Naive thymus-derived CD8-positive, alpha-beta T cell (primary cell): Measurements from ENCODE around the gene AAK1. TPM values are rescaled to one million over a fixed set of nuclear protein-coding genes. Genes with fewer than 3 reads are reported as not detected.
A peak's percentile ranks its signal among the peaks of the same experiment; 100 is the strongest.
"Not testable (repeated sequence)": the region's sequence is repeated elsewhere in the genome, so short reads cannot be mapped to it uniquely, and the experiment has no call there.

ENCODE experiments used
- ATAC-seq, 2 donors: fragments of 150-1000 bp; cut with Tn5 transposase in 1 of 2; sonication (Bioruptor Pico), chemical (Tn5 transposase) in 1 of 2; 1 replicate in 1 of 2; 2 replicates in 1 of 2; pipeline ENCODE4 v1.10.0; 2021; ENCODE audit warnings: mild to moderate bottlenecking in 2 of 2, moderate library complexity in 2 of 2
- POLR2A ChIA-PET: fragments of 350-600 bp; sonication (Branson Sonifier 250); formaldehyde crosslinking; loops from one replicate; lab custom pipeline; 2021; ENCODE audit warnings: antibody characterized with exemption; lab: Charles Lee
- DNase-seq, 10 donors: peaks; one replicate each; pipeline versions ENCODE4 v3.0.0 to v3.0.0-alpha.2; 2020 to 2022
- H3K27ac Mint-ChIP-seq, 10 donors: one replicate each; pipeline ENCODE4 v1.8.0; 2020 to 2022; ENCODE audit warnings: mild to moderate bottlenecking in 10 of 10, mixed read lengths in 10 of 10, moderate library complexity in 4 of 10, inconsistent platforms in 1 of 10
- H3K27me3 Mint-ChIP-seq, 5 donors: one replicate each; pipeline ENCODE4 v1.8.0; 2021 to 2022; ENCODE audit warnings: mixed read lengths in 5 of 5
- H3K36me3 Mint-ChIP-seq, 3 donors: one replicate each; pipeline ENCODE4 v1.8.0; 2020 to 2022; ENCODE audit warnings: mixed read lengths in 3 of 3, mild to moderate bottlenecking in 2 of 3, inconsistent platforms in 1 of 3
- H3K4me1 Mint-ChIP-seq, 4 donors: one replicate each; pipeline ENCODE4 v1.8.0; 2021 to 2022; ENCODE audit warnings: mixed read lengths in 4 of 4
- H3K4me3 Mint-ChIP-seq, 10 donors: one replicate each; pipeline ENCODE4 v1.8.0; 2020 to 2022; ENCODE audit warnings: mild to moderate bottlenecking in 10 of 10, mixed read lengths in 10 of 10, moderate library complexity in 6 of 10, inconsistent platforms in 1 of 10
- H3K9me3 Mint-ChIP-seq, 9 donors: one replicate each; pipeline ENCODE4 v1.8.0; 2020 to 2022; ENCODE audit warnings: mixed read lengths in 9 of 9, mild to moderate bottlenecking in 3 of 9, inconsistent platforms in 1 of 9, moderate library complexity in 1 of 9
- polyA plus RNA-seq, 3 donors: library from polyadenylated mRNA; unstranded; fragments of 300-500 nt; fragmentation: Illumina TruSeq; gene quantifications; one replicate each; pipeline ENCODE4 v1.2.3, GENCODE V29; 2021
- total RNA-seq, 8 experiments: library from RNA in 2 of 8; stranded (reverse) in 2 of 8; gene quantifications; one replicate each; pipeline ENCODE4 v1.2.3 and lab custom pipeline; 2021 to 2026

The AAK1 gene
- total and polyA plus RNA-seq, 5 experiments from 2014 or later = 59.8 to 222 (median 106) TPM

DNA sequence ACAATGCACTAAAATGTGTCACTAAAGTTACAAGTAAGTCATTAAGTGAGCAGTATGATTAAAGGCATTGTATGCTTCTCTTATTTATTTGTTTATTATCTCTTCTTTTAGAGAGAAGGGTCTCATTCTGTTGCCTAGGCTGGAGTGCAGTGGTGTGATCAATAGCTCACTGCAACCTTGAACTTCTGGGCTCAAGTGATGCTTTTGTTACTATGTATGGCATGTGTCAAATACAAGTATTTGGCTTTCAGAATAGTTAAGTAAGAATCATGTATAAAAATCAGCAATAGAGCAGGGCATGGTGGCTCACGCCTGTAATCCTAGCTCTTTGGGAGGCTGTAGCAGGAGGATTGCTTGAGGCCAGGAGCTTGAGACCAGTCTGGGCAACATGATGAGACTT, 15.8 kb upstream of the AAK1 start:
- Mint-ChIP-seq H3K27me3 (peaks cover 0 to 2% (median 0%) of the 10 kb centered on the region in 5 donors), H3K9me3 (peaks cover 0 to 10% (median 7%) of the 10 kb centered on the region in 9 donors), H3K27ac (peak overlapping the region in 4 of 10 donors; percentile 6 to 57 (median 20)), H3K4me1 (peaks cover 16 to 30% (median 28%) of the 10 kb centered on the region in 4 donors), H3K4me3 (no peak overlapping the region), H3K36me3 (peaks cover 0 to 7% (median 7%) of the 10 kb centered on the region in 3 donors)
- ATAC-seq (no peak), DNase-seq (no peak)
- POLR2A ChIA-PET = interaction anchor here (0.7 to 3.1 kb wide), 3 partner anchors 8 to 15 kb away, joined by 3 to 17 read pairs (median 4); partner anchors contain the start of gene AAK1

- DNase-seq (no peak), ATAC-seq (no peak)
- Mint-ChIP-seq H3K9me3 (no peaks in the 10 kb centered on the region), H3K36me3 (peaks cover 0 to 4% (median 0%) of the 10 kb centered on the region in 3 donors), H3K27ac (peak overlapping the region in 8 of 10 donors; percentile 32 to 91 (median 72)), H3K4me1 (peaks cover 23 to 65% (median 59%) of the 10 kb centered on the region in 4 donors), H3K4me3 (peak overlapping the region in 8 of 10 donors; percentile 15 to 81 (median 53)), H3K27me3 (peaks cover 0 to 6% (median 0%) of the 10 kb centered on the region in 5 donors)
- POLR2A ChIA-PET = interaction anchor here (0.6 to 5.5 kb wide), 4 partner anchors 9 to 46 kb away, joined by 5 to 51 read pairs (median 6); partner anchors contain the start of gene AAK1
These were observed 8.7 kb upstream of the AAK1 start for GRCh38 chr2:69652206-69652605.

- H3K27me3 Mint-ChIP-seq, H3K9me3 Mint-ChIP-seq, ATAC-seq, H3K36me3 Mint-ChIP-seq, DNase-seq: not testable (repeated sequence)
- POLR2A ChIA-PET = interaction anchor here (0.6 to 8.2 kb wide), 7 partner anchors 8 to 50 kb away, joined by 3 to 214 read pairs (median 6); no protein-coding TSS in a partner anchor
- peak overlapping the region; percentile 5 to 99 (median 96) for H3K27ac Mint-ChIP-seq
- peaks cover 29 to 67% (median 60%) of the 10 kb centered on the region in 4 donors for H3K4me1 Mint-ChIP-seq
- H3K4me3 Mint-ChIP-seq = peak overlapping the region in 9 of 10 donors; percentile 86 to 96 (median 91)
These were observed 3.7 kb upstream of the AAK1 start for GRCh38 chr2:69647196-69647595.

DNA sequence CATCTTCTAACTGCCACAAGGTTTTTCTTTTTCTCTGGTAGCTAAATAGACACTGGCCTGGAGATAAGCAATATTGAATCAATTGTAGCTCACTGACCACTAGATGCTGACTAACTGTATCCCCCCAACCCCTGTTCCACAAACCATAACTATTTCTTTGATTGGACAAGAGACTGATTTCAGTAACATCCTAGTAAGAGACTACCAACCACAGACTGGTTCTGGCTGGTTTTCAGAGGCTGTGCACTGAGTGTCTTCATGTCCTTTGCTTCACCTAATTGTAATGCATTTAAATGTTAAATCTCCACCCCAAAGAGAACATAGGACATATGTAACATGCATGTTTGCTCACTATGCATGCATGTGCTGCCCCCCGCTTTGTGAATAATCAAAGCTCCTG, 3.2 kb upstream of the AAK1 start:
- Mint-ChIP-seq H3K4me3 (peak overlapping the region in 9 of 10 donors; percentile 86 to 96 (median 91)), H3K27me3 (no peaks in the 10 kb centered on the region), H3K9me3 (peaks cover 0 to 2% (median 0%) of the 10 kb centered on the region in 9 donors), H3K36me3 (peaks cover 0 to 2% (median 0%) of the 10 kb centered on the region in 3 donors), H3K27ac (peak overlapping the region; percentile 5 to 99 (median 96)), H3K4me1 (peaks cover 27 to 66% (median 57%) of the 10 kb centered on the region in 4 donors)
- POLR2A ChIA-PET = interaction anchor here (0.9 to 8.2 kb wide), 6 partner anchors 8 to 50 kb away, joined by 3 to 214 read pairs (median 12); no protein-coding TSS in a partner anchor
- DNase-seq = no peak
- ATAC-seq = no peak

DNA sequence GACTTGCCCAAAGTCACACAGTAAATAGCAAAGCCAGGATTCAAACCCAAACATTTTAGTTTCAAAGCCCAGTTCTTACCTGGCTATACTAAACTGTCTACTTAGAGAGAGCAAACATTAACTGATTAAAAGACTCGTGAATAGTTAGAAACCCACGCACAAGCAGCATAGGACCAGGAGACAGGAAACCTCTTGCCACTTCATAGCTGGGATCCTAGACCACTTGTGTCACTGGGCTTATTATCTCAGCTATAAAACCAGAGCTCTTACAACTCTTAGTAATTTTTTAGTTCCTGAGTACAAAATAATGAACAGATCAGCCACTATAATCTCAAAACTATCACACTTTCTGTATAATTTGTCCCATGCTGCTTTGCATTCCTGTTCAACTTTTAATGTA, 2.4 kb upstream of the AAK1 start:
- peak; percentile 8 to 21 for ATAC-seq
- H3K27me3 Mint-ChIP-seq = no peaks in the 10 kb centered on the region
- DNase-seq = peak in 7 of 10 donors; percentile 37 to 67 (median 54)
- POLR2A ChIA-PET = interaction anchor here (0.7 to 8.2 kb wide), 14 partner anchors 8 to 208 kb away, joined by 3 to 214 read pairs (median 9); partner anchors contain the start of gene NFU1
- peak overlapping the region; percentile 86 to 96 (median 90) for H3K4me3 Mint-ChIP-seq
- H3K9me3 Mint-ChIP-seq = peaks cover 0 to 2% (median 0%) of the 10 kb centered on the region in 9 donors
- H3K27ac Mint-ChIP-seq = peak overlapping the region; percentile 94 to 99 (median 96)
- peaks cover 1 to 9% (median 4%) of the 10 kb centered on the region in 3 donors for H3K36me3 Mint-ChIP-seq
- H3K4me1 Mint-ChIP-seq = peaks cover 24 to 67% (median 54%) of the 10 kb centered on the region in 4 donors

GRCh38 chr2:69645031-69645431, 1.5 kb upstream of the AAK1 start:
- peaks cover 4 to 10% (median 9%) of the 10 kb centered on the region in 3 donors for H3K36me3 Mint-ChIP-seq
- DNase-seq (peak in 9 of 10 donors; percentile 19 to 81 (median 63)), ATAC-seq (peak; percentile 55 to 58)
- no peaks in the 10 kb centered on the region for H3K27me3 Mint-ChIP-seq
- H3K4me1 Mint-ChIP-seq = peaks cover 30 to 67% (median 54%) of the 10 kb centered on the region in 4 donors
- peaks cover 0 to 2% (median 0%) of the 10 kb centered on the region in 9 donors for H3K9me3 Mint-ChIP-seq
- H3K4me3 Mint-ChIP-seq = peak overlapping the region; percentile 86 to 96 (median 90)
- POLR2A ChIA-PET = interaction anchor here (0.7 to 8.2 kb wide), 28 partner anchors 8 to 648 kb away, joined by 3 to 214 read pairs (median 6); partner anchors contain the start of genes ANXA4 and SNRPG
- peak overlapping the region; percentile 94 to 99 (median 96) for H3K27ac Mint-ChIP-seq

DNA sequence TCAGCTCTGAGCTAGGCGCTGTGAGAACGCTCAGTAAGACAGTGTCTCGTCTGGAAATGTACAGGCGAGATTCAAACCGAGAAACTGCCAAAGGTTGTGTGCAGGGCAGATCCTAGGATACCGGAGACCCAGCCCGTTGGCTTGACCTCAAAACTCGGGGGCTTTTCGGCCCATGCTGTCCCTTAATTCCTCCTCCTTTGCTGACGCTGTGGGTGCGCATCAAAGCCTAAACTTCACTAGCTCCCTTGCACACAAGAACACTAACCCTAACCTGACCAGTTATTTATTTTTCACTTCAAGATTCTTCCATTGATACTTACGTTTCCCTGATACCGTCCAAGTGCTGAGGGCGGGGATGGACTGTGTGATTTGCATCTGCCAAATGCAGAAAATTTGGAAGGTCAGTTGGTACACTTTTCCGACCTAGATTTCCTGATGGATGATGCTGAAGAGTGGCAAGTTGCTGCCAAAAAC, 1.0 kb upstream of the AAK1 start:
- Mint-ChIP-seq H3K27ac (peak overlapping the region; percentile 94 to 99 (median 96)), H3K27me3 (no peaks in the 10 kb centered on the region), H3K4me3 (peak overlapping the region; percentile 86 to 96 (median 90)), H3K4me1 (peaks cover 33 to 70% (median 57%) of the 10 kb centered on the region in 4 donors), H3K9me3 (peaks cover 0 to 2% (median 0%) of the 10 kb centered on the region in 9 donors), H3K36me3 (peaks cover 4 to 15% (median 9%) of the 10 kb centered on the region in 3 donors)
- no peak for DNase-seq
- peak; percentile 13 to 18 for ATAC-seq
- POLR2A ChIA-PET = interaction anchor here (0.6 to 8.2 kb wide), 36 partner anchors 8 to 649 kb away, joined by 3 to 214 read pairs (median 6); partner anchors contain the start of genes ANXA4, NFU1 and SNRPG

DNA sequence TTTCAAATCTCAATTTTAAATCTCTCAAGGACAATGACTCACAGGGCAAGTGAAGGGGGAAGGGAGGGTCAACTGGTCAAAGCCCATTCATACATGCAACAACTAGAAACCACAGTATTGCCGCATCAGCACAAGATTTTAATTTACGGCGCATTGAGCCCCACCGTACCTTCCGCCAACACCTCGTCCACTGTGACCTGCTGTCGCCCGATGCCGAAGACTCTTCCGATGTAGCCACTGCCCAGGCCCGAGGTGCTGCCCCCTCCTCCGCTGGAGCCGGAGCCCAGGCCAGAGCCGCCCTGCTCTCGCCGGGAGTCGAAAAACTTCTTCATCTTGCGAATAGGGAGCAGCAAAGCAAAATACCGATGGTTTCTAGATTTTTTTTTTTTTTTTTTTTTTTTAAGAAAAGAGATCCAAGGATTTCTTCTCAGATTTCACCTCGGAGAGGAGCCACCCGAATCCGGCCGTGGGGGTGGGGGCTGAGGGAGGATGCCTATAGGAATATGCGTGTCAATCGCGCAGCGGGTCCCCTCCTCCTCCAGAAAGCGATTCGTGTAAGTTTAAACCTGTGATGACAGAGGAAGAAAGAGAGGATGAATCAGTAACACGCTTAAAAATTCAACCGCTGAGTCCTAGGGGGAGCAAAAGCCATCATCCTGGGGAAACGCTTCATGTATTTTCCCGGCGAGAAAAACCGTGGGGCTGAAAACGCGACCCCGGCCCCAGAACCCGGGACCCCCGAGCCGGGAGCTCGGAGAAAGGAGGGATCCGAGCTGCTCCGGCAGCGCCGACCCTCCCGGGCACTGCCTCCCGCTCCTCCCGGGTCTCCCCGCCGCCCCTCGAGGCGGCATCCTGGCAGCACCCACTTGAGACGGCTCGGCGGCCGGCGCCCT, 584 bp downstream of the AAK1 start:
- DNase-seq = peak; percentile 25 to 67 (median 48)
- Mint-ChIP-seq H3K4me1 (peaks cover 45 to 75% (median 66%) of the 10 kb centered on the region in 4 donors), H3K27ac (peak overlapping the region; percentile 86 to 98 (median 96)), H3K9me3 (peaks cover 0 to 2% (median 0%) of the 10 kb centered on the region in 9 donors), H3K36me3 (peaks cover 9 to 27% (median 11%) of the 10 kb centered on the region in 3 donors), H3K4me3 (peak overlapping the region; percentile 89 to 99 (median 96)), H3K27me3 (no peaks in the 10 kb centered on the region)
- POLR2A ChIA-PET = interaction anchor here (0.6 to 8.2 kb wide), 25 partner anchors 10 to 1689 kb away, joined by 3 to 214 read pairs (median 8); partner anchors contain the start of genes NFU1, SNRPG and ZNF638
- peak; percentile 5 to 29 for ATAC-seq

DNA sequence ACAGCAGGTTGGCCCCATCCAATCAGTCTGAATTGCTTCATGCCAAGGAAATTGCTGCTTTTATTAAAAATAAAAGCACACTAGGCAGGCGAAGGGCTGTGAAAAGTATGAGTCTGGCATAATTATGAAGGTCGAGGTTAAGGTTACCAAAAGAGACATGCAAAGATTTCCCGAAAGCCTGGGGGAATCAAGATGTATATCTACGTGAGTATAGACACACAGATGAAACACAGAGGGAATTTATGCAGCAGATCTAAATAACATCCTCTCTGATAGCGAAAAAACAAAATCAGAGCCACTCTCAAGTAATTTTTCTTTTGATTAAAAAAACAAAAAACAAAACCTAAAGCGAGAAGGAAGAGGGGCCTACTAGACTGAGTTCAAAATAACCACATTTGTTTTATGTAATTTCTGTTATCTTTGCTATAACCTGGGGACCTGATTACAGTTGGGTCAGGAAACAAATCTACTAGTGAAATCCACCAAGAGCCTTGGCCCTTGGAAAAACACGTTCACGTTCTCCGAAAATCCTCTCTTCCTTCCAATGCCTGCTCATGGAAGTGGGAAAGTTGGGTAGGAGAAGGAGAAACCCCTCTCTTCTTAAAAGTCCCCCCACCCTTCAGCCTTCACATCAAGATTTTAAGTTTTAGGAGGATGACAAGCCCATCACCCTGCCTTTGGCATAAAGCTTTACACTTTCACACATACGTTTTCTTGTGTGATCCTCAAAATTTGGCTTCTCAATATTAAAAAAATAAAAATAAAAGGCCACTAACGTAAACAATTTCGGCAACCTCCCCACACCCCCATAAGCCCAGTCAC, 1.4 kb downstream of the AAK1 start:
- DNase-seq (peak in 3 of 10 donors; percentile 53 to 65 (median 63)), ATAC-seq (peak in 1 of 2 donors; percentile 5)
- POLR2A ChIA-PET = interaction anchor here (0.6 to 8.2 kb wide), 7 partner anchors 15 to 482 kb away, joined by 3 to 214 read pairs (median 6); no protein-coding TSS in a partner anchor
- H3K4me3 Mint-ChIP-seq = peak overlapping the region; percentile 89 to 99 (median 96)
- H3K36me3 Mint-ChIP-seq = peaks cover 9 to 36% (median 13%) of the 10 kb centered on the region in 3 donors
- H3K27me3 Mint-ChIP-seq = no peaks in the 10 kb centered on the region
- H3K9me3 Mint-ChIP-seq = peaks cover 0 to 2% (median 0%) of the 10 kb centered on the region in 9 donors
- H3K4me1 Mint-ChIP-seq = peaks cover 51 to 79% (median 71%) of the 10 kb centered on the region in 4 donors
- H3K27ac Mint-ChIP-seq = peak overlapping the region; percentile 86 to 98 (median 96)

DNA sequence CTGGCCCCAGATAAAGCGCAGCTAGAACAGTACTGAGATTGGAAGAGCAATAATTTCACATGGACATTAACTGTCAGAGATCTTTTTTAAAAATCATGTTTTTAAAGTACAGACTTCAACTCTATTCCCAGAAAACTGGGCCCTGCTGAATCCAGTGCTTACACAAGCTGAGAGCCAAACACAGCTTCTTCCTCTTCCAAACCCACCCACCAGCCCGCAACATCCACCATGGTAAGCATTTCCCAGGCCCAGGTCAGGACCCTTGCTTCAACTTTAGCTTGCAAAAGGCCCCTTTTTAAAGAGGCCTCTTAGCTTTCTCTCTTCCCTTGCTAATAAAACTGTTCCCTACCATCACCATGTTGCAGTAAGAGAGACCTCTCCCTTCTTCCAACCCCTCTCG, 2.1 kb downstream of the AAK1 start:
- Mint-ChIP-seq H3K27ac (peak overlapping the region; percentile 86 to 98 (median 96)), H3K4me3 (peak overlapping the region; percentile 89 to 99 (median 96)), H3K4me1 (peaks cover 46 to 78% (median 69%) of the 10 kb centered on the region in 4 donors), H3K9me3 (no peaks in the 10 kb centered on the region), H3K27me3 (no peaks in the 10 kb centered on the region), H3K36me3 (peaks cover 9 to 42% (median 13%) of the 10 kb centered on the region in 3 donors)
- POLR2A ChIA-PET = interaction anchor here (0.7 to 8.2 kb wide), 4 partner anchors 14 to 55 kb away, joined by 3 to 214 read pairs (median 4); no protein-coding TSS in a partner anchor
- DNase-seq (no peak), ATAC-seq (no peak)

DNA sequence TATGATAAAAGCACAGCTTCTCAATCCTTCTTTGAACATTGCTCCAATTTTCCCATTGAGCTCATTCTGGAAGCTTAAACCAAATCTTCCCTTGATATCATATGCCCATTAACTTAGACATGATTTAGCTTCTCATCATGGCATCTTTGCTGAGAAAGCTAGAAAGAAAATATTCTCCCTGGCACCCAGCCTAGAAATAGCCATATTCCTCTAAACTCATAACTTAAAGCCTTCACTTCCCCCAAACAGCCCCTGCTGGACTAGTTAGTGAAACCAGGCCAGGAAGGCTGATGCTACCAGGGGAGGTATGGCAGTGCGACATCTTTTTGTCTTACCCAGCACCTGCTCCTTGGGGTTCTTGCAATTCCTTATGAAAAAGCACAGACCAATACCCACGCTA, 4.3 kb downstream of the AAK1 start:
- Mint-ChIP-seq H3K27me3 (no peaks in the 10 kb centered on the region), H3K4me1 (peaks cover 43 to 75% (median 64%) of the 10 kb centered on the region in 4 donors), H3K36me3 (peaks cover 9 to 55% (median 16%) of the 10 kb centered on the region in 3 donors), H3K9me3 (no peaks in the 10 kb centered on the region), H3K4me3 (peak overlapping the region; percentile 89 to 99 (median 96)), H3K27ac (peak overlapping the region; percentile 14 to 98 (median 96))
- no peak for ATAC-seq
- no peak for DNase-seq
- POLR2A ChIA-PET = interaction anchor here (0.8 to 1.7 kb wide), 5 partner anchors 8 to 70 kb away, joined by 3 to 6 read pairs (median 4); no protein-coding TSS in a partner anchor
